HepG2 (cell line): ENCODE measurements around the gene MDH2. TPM values are rescaled to one million over a fixed set of nuclear protein-coding genes. Genes with fewer than 3 reads are reported as not detected.

Experiments
- ATAC-seq: fragments of 200-7000 bp; cut with Tn5 transposase; 3 replicates; pipeline ENCODE4 v1.9.1; 2020; ENCODE audit warnings: mild to moderate bottlenecking, moderate library complexity
- BruUV-seq: library from RNA; stranded (reverse); fragments of 400-500 nt; replicated peaks from 2 replicates; lab custom pipeline; 2021; lab: Mats Ljungman, UMichigan
- CTCF ChIA-PET: fragments of 300-600 bp; formaldehyde crosslinking; extraction: SDS; loops from one replicate; lab custom pipeline; 2021; ENCODE audit warnings: low total read pairs, inconsistent platforms, low intra/inter-chr PET ratio; lab: Yijun Ruan, JAX
- POLR2A ChIA-PET: fragments of 350-600 bp; sonication (Branson Sonifier 250); formaldehyde crosslinking; loops from one replicate; lab custom pipeline; 2020; ENCODE audit warnings: antibody characterized with exemption, inconsistent platforms; lab: Yijun Ruan, JAX
- DNase-seq: peaks from one replicate; pipeline ENCODE4 v3.0.0-alpha.2; 2015; ENCODE audit warnings: low spot score
- FAIRE-seq: peaks from 3 replicates; lab custom pipeline; 2011; peaks lifted over from hg19 to GRCh38; lab: Jason Lieb, UNC
- H2AFZ ChIP-seq: one replicate; pipeline ENCODE4 v1.6.1; 2011; ENCODE audit warnings: low read length, inconsistent platforms
- H3K27ac ChIP-seq: fragments of 300-600 bp; 3 replicates; pipeline ENCODE4 v1.8.0; 2011; ENCODE audit warnings: mixed run types, mild to moderate bottlenecking, mixed read lengths, low read length, inconsistent platforms; ENCODE audit not compliant: insufficient read depth; ENCODE audit errors: extremely low read length
- H3K27me3 ChIP-seq, 2 experiments: fragments of 200-600 bp in 1 of 2; 2 replicates in 1 of 2; 3 replicates in 1 of 2; pipeline versions ENCODE4 v1.6.0 to v1.8.0; 2011; ENCODE audit warnings: low read length in 2 of 2, mild to moderate bottlenecking in 2 of 2, moderate library complexity in 2 of 2, inconsistent platforms in 1 of 2; ENCODE audit not compliant: insufficient read depth in 2 of 2, control insufficient read depth in 1 of 2
- H3K36me3 ChIP-seq, 2 experiments: fragments of 200-600 bp in 1 of 2; replicated peaks in 1 of 2; 2 replicates in 1 of 2; 3 replicates in 1 of 2; pipeline versions ENCODE4 v1.5.1 to v1.8.0; 2011; ENCODE audit warnings: low read length in 2 of 2, inconsistent platforms in 1 of 2; ENCODE audit not compliant: insufficient read depth in 2 of 2, control insufficient read depth in 1 of 2
- H3K4me1 ChIP-seq: 2 replicates; pipeline ENCODE4 v1.5.1; 2012; ENCODE audit warnings: low read length, inconsistent platforms; ENCODE audit not compliant: insufficient read depth
- H3K4me2 ChIP-seq: 2 replicates; pipeline ENCODE4 v1.6.0; 2011; ENCODE audit warnings: low read depth, low read length, inconsistent platforms
- H3K4me3 ChIP-seq, 3 experiments: fragments of 200-600 bp in 1 of 3; sonication (generic), shearing (Covaris generic) in 1 of 3; replicated peaks in 1 of 3; 2 replicates each; pipeline ENCODE4 v1.5.1; 2011 to 2016; ENCODE audit warnings: low read length in 3 of 3, inconsistent platforms in 2 of 3, low read depth in 2 of 3, mild to moderate bottlenecking in 2 of 3, control low read depth in 1 of 3, mixed read lengths in 1 of 3; ENCODE audit not compliant: insufficient read depth in 1 of 3
- H3K79me2 ChIP-seq: one replicate; pipeline ENCODE4 v1.6.1; 2011; ENCODE audit warnings: low read length, inconsistent platforms; ENCODE audit not compliant: insufficient read depth
- H3K9ac ChIP-seq: 2 replicates; pipeline ENCODE4 v1.6.0; 2011; ENCODE audit warnings: mild to moderate bottlenecking, low read depth, low read length, inconsistent platforms; ENCODE audit not compliant: insufficient read depth
- H3K9me3 ChIP-seq: 2 replicates; pipeline ENCODE4 v1.5.1; 2012; ENCODE audit warnings: mild to moderate bottlenecking, low read length
- H4K20me1 ChIP-seq: 2 replicates; pipeline ENCODE4 v1.6.0; 2011; ENCODE audit warnings: inconsistent platforms, mild to moderate bottlenecking, low read length, moderate library complexity; ENCODE audit not compliant: insufficient read depth
- FOSL2 ChIP-seq: sonication (generic); formaldehyde crosslinking; IDR thresholded peaks from 2 replicates; pipeline ENCODE4 v1.4.0; 2020; ENCODE audit warnings: missing genetic modification reagents
- WGBS: methylation state at CpG from one replicate; pipeline ENCODE4 v1.1.6; 2017; ENCODE audit warnings: low lambda C conversion rate; 5-methylcytosine and 5-hydroxymethylcytosine counted together
- in situ Hi-C: cut with HindIII; loops from 2 replicates; pipeline ENCODE4 v1.10.0; 2017; ENCODE audit warnings: low pct_unique_long_range_greater_than_20kb; ENCODE audit not compliant: extremely low pct_ligation_motif_present
- intact Hi-C: fragments of 100-400 bp; cut with micrococcal nuclease; formaldehyde crosslinking; loops from one replicate; pipeline ENCODE4 v1.10.0; 2022; ENCODE audit not compliant: unreplicated experiment
- polyA plus RNA-seq, 8 experiments: library from polyadenylated mRNA; depleted of rRNA in 3 of 8; stranded (reverse) in 7 of 8; unstranded in 1 of 8; fragments of >200 nt; fragmentation: Illumina TruSeq in 4 of 8; extraction: Trizol in 4 of 8; gene quantifications; 2 replicates each; pipeline versions ENCODE4 v1.2.1 to v1.2.3, GENCODE V29; 2011 to 2016; ENCODE audit warnings: low read depth in 4 of 8, missing spikeins in 1 of 8, mixed read lengths in 1 of 8; ENCODE audit not compliant: insufficient read depth in 1 of 8
- total RNA-seq, 5 experiments: library from RNA; depleted of rRNA; stranded (reverse); fragments of >200 nt; fragmentation: Illumina TruSeq; extraction: Trizol; gene quantifications; 2 replicates each; pipeline ENCODE4 v1.2.3, GENCODE V29; 2016; ENCODE audit warnings: low read depth in 1 of 5
- TF ChIP-seq, protein P1 (sequence below), 2 experiments: sonication (generic) in 1 of 2; formaldehyde crosslinking in 1 of 2; IDR thresholded peaks; 2 replicates each; pipeline versions ENCODE4 v1.4.0 to v1.6.1; 2018 to 2020; ENCODE audit warnings: missing genetic modification reagents in 2 of 2, borderline replicate concordance in 1 of 2, low read depth in 1 of 2, mild to moderate bottlenecking in 1 of 2, missing biosample characterization in 1 of 2
- TF ChIP-seq, protein P2 (sequence below): sonication (generic); formaldehyde crosslinking; IDR thresholded peaks from 2 replicates; pipeline ENCODE4 v1.5.0; 2020; ENCODE audit warnings: mild to moderate bottlenecking, missing genetic modification reagents, borderline replicate concordance
- TF ChIP-seq, protein P3 (sequence below): sonication (generic); formaldehyde crosslinking; IDR thresholded peaks from 2 replicates; pipeline ENCODE4 v1.4.0; 2020; ENCODE audit warnings: missing genetic modification reagents
- TF ChIP-seq, protein P4 (sequence below): sonication (generic); formaldehyde crosslinking; IDR thresholded peaks from 2 replicates; pipeline ENCODE4 v1.5.1; 2020; ENCODE audit warnings: missing genetic modification reagents, mild to moderate bottlenecking, borderline replicate concordance
- TF ChIP-seq, protein P5 (sequence below): IDR thresholded peaks from 2 replicates; pipeline ENCODE4 v1.6.1; 2012; ENCODE audit warnings: inconsistent platforms

The MDH2 gene
- total and polyA plus RNA-seq, 2 of the 13 experiments (the other 11 are each of a cell fraction or from before 2014, with no cell fraction given), result 81.4 to 90.3 TPM

DNA sequence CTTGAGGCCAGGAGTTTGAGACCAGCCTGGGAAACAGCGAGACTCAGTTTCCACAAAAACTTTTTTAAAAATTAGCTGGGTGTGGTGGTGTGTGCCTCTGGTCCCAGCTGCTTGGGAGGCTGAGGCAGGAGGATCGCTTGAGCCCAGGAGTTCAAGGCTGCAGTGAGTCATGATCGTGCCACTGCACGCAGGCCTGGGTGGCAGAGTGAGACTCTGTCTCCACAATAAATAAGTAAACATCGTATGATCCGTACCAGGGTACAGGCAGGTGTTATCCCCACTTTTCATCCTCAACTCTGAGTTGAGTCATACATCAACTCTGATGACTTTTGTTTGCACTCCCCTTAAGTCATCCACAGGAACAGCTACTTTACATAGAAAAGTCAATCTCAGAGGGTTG lies 58.2 kb downstream of the MDH2 start (continued):
- TF ChIP-seq, protein P1, sequence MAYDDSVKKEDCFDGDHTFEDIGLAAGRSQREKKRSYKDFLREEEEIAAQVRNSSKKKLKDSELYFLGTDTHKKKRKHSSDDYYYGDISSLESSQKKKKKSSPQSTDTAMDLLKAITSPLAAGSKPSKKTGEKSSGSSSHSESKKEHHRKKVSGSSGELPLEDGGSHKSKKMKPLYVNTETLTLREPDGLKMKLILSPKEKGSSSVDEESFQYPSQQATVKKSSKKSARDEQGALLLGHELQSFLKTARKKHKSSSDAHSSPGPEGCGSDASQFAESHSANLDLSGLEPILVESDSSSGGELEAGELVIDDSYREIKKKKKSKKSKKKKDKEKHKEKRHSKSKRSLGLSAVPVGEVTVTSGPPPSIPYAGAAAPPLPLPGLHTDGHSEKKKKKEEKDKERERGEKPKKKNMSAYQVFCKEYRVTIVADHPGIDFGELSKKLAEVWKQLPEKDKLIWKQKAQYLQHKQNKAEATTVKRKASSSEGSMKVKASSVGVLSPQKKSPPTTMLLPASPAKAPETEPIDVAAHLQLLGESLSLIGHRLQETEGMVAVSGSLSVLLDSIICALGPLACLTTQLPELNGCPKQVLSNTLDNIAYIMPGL (CRISPR knock-in tag; IDR thresholded peaks at IDR 0.05; ENCODE audit: borderline replicate concordance in 1 of 2, low read depth in 1 of 2), result peak; percentile 28 to 49; a peak in 2 of 4 replicates

DNA sequence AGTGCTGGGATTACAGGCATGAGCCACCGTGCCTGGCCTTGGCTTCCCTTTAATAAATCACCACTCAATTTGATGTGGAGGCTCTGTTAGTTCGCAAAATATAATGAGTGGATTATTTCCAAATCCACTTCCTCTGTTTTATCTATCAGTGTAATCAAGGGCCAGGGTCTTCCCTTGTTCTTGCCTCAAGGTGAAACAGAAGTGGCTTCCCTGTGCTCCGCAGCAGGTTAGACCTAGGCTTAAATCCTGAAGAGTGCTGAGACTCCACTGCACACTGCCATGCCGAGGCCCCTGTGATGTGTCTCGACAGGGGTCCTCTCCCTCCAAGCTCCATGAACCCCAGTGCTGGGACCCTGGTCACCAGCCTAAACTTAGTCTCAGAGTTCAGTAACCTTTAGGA lies 59.0 kb downstream of the MDH2 start:
- H3K4me3 ChIP-seq, result peak overlapping the region; percentile 70 to 95 (median 75)
- POLR2A ChIA-PET, result interaction anchor here (1.0 to 4.2 kb wide), 9 partner anchors 10 to 60 kb away, joined by 3 to 24 read pairs (median 6); partner anchors contain the start of genes MDH2 and STYXL1
- peak overlapping the region; percentile 75 for H3K27ac ChIP-seq
- intact Hi-C loops (no loop called here), in situ Hi-C loops (no loop called here)
- no peaks in the 10 kb centered on the region; a peak in 1 of 5 replicates for H3K27me3 ChIP-seq
- no peak for DNase-seq
- H3K9me3 ChIP-seq, result no peaks in the 10 kb centered on the region
- 14% methylated on average over 3 of the region's 5 CpGs for WGBS
- CTCF ChIA-PET, result no interaction called here
- peak overlapping the region; percentile 81 for H3K4me2 ChIP-seq
- H3K36me3 ChIP-seq, result peaks cover 8 to 18% of the 10 kb centered on the region in 2 experiments; a peak in 4 of 5 replicates
- BruUV-seq, result no TSS peak
- FAIRE-seq, result no peak
- no peak overlapping the region for H2AFZ ChIP-seq
- H3K79me2 ChIP-seq, result peaks cover 62% of the 10 kb centered on the region
- peaks cover 56% of the 10 kb centered on the region for H3K4me1 ChIP-seq
- peaks cover 26% of the 10 kb centered on the region for H4K20me1 ChIP-seq
- peak; percentile 8; the same call in 1 of the 3 replicates for ATAC-seq
- peak overlapping the region; percentile 85 for H3K9ac ChIP-seq
- TF ChIP-seq, protein P2, sequence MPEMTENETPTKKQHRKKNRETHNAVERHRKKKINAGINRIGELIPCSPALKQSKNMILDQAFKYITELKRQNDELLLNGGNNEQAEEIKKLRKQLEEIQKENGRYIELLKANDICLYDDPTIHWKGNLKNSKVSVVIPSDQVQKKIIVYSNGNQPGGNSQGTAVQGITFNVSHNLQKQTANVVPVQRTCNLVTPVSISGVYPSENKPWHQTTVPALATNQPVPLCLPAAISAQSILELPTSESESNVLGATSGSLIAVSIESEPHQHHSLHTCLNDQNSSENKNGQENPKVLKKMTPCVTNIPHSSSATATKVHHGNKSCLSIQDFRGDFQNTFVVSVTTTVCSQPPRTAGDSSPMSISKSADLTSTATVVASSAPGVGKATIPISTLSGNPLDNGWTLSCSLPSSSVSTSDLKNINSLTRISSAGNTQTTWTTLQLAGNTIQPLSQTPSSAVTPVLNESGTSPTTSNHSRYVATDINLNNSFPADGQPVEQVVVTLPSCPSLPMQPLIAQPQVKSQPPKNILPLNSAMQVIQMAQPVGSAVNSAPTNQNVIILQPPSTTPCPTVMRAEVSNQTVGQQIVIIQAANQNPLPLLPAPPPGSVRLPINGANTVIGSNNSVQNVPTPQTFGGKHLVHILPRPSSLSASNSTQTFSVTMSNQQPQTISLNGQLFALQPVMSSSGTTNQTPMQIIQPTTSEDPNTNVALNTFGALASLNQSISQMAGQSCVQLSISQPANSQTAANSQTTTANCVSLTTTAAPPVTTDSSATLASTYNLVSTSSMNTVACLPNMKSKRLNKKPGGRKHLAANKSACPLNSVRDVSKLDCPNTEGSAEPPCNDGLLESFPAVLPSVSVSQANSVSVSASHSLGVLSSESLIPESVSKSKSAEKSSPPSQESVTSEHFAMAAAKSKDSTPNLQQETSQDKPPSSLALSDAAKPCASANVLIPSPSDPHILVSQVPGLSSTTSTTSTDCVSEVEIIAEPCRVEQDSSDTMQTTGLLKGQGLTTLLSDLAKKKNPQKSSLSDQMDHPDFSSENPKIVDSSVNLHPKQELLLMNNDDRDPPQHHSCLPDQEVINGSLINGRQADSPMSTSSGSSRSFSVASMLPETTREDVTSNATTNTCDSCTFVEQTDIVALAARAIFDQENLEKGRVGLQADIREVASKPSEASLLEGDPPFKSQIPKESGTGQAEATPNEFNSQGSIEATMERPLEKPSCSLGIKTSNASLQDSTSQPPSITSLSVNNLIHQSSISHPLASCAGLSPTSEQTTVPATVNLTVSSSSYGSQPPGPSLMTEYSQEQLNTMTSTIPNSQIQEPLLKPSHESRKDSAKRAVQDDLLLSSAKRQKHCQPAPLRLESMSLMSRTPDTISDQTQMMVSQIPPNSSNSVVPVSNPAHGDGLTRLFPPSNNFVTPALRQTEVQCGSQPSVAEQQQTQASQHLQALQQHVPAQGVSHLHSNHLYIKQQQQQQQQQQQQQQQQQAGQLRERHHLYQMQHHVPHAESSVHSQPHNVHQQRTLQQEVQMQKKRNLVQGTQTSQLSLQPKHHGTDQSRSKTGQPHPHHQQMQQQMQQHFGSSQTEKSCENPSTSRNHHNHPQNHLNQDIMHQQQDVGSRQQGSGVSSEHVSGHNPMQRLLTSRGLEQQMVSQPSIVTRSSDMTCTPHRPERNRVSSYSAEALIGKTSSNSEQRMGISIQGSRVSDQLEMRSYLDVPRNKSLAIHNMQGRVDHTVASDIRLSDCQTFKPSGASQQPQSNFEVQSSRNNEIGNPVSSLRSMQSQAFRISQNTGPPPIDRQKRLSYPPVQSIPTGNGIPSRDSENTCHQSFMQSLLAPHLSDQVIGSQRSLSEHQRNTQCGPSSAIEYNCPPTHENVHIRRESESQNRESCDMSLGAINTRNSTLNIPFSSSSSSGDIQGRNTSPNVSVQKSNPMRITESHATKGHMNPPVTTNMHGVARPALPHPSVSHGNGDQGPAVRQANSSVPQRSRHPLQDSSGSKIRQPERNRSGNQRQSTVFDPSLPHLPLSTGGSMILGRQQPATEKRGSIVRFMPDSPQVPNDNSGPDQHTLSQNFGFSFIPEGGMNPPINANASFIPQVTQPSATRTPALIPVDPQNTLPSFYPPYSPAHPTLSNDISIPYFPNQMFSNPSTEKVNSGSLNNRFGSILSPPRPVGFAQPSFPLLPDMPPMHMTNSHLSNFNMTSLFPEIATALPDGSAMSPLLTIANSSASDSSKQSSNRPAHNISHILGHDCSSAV (CRISPR knock-in tag), result no peak
- TF ChIP-seq, protein P3, sequence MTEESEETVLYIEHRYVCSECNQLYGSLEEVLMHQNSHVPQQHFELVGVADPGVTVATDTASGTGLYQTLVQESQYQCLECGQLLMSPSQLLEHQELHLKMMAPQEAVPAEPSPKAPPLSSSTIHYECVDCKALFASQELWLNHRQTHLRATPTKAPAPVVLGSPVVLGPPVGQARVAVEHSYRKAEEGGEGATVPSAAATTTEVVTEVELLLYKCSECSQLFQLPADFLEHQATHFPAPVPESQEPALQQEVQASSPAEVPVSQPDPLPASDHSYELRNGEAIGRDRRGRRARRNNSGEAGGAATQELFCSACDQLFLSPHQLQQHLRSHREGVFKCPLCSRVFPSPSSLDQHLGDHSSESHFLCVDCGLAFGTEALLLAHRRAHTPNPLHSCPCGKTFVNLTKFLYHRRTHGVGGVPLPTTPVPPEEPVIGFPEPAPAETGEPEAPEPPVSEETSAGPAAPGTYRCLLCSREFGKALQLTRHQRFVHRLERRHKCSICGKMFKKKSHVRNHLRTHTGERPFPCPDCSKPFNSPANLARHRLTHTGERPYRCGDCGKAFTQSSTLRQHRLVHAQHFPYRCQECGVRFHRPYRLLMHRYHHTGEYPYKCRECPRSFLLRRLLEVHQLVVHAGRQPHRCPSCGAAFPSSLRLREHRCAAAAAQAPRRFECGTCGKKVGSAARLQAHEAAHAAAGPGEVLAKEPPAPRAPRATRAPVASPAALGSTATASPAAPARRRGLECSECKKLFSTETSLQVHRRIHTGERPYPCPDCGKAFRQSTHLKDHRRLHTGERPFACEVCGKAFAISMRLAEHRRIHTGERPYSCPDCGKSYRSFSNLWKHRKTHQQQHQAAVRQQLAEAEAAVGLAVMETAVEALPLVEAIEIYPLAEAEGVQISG (CRISPR knock-in tag), result 0 out of 2 replicates have a peak, but pooled peaks have one; percentile 14
- TF ChIP-seq, protein P4, sequence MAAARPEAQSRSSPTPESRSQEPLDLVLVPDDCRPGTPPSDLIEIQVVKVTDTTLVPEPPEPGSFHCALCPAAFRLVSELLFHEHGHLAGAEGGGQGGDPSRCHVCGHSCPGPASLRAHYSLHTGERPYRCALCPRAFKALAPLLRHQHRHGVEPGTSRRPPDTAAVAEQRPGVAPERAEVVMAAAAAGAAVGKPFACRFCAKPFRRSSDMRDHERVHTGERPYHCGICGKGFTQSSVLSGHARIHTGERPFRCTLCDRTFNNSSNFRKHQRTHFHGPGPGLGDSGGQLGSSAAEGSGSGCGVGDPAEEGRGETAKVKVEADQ (CRISPR knock-in tag), result no peak
- peak; percentile 8; the same call in 1 of the 2 replicates for TF ChIP-seq FOSL2 (CRISPR knock-in tag)
- TF ChIP-seq, protein P5, sequence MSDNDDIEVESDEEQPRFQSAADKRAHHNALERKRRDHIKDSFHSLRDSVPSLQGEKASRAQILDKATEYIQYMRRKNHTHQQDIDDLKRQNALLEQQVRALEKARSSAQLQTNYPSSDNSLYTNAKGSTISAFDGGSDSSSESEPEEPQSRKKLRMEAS, result peak; percentile 27; the same call in 1 of the 2 replicates
